ENCODE measurements around the gene ANTKMT. TPM values are rescaled to one million over a fixed set of nuclear protein-coding genes. Genes with fewer than 3 reads are reported as not detected.

Gene ANTKMT
- total and polyA plus RNA-seq, 2 of the 8 experiments (the other 6 are each of a cell fraction or from before 2014, with no cell fraction given), result 26.5 to 26.6 TPM

- TF ChIP-seq USF2 (IDR thresholded peaks at IDR 0.05; ENCODE audit: low read length) (0 out of 2 replicates have a peak, but pooled peaks have one; percentile 1), KDM5A (IDR thresholded peaks at IDR 0.05; ENCODE audit: low read length) (0 out of 2 replicates have a peak, but pooled peaks have one; percentile 38), SIN3A (conservative IDR thresholded peaks at IDR 0.05 in 1 of 2, IDR thresholded peaks at IDR 0.05 in 1 of 2; ENCODE audit: low read depth in 1 of 2, low read length in 2 of 2) (0 out of 4 replicates have a peak, but pooled peaks of 1 of the 2 experiments have one; percentile 19), SIRT6 (IDR thresholded peaks at IDR 0.05; ENCODE audit: low read length) (no peak), BACH1 (IDR thresholded peaks at IDR 0.05; ENCODE audit: low read length) (0 out of 2 replicates have a peak, but pooled peaks have one; percentile 19), CBX8 (IDR thresholded peaks at IDR 0.05; ENCODE audit: borderline replicate concordance, low read depth, low read length) (no peak)
- Histone ChIP-seq H3K9me3 (ENCODE audit: insufficient read depth in 2 of 2, low read depth in 1 of 2, low read length in 1 of 2) (no peaks in the 10 kb centered on the region), H4K8ac (ENCODE audit: extremely low read depth, insufficient read depth, low read length) (peak overlapping the region; percentile 80), H3K27me3 (replicated peaks in 1 of 4; ENCODE audit: control insufficient read depth in 3 of 4, extremely low read depth in 1 of 4, insufficient read depth in 3 of 4, low read length in 3 of 4) (no peaks in the 10 kb centered on the region; a peak in 1 of 7 replicates), H3K4me3 (ENCODE audit: extremely low read depth in 1 of 4, insufficient read depth in 2 of 4, low read depth in 3 of 4, low read length in 4 of 4) (peak overlapping the region; percentile 62 to 81 (median 74)), H2BK5ac (ENCODE audit: low read depth, low read length) (peak overlapping the region; percentile 87; the same call in 1 of the 2 replicates), H2AFZ (ENCODE audit: low read length) (no peak overlapping the region), H2AK5ac (ENCODE audit: low read depth, low read length) (no peak overlapping the region), H2BK12ac (ENCODE audit: low read depth, low read length) (peak overlapping the region; percentile 80; the same call in 1 of the 2 replicates), H3K79me1 (ENCODE audit: low read depth, low read length) (peaks cover 6% of the 10 kb centered on the region; the same call in 1 of the 2 replicates), H4K5ac (ENCODE audit: insufficient read length, low read depth, low read length) (peak overlapping the region; percentile 60), H2BK15ac (ENCODE audit: low read length) (no peak overlapping the region), H3K4me1 (replicated peaks in 1 of 4; ENCODE audit: control insufficient read depth in 3 of 4, insufficient read depth in 4 of 4, low read length in 3 of 4) (peaks cover 0 to 17% (median 12%) of the 10 kb centered on the region in 4 experiments; a peak in 5 of 7 replicates), H3K4ac (replicated peaks; ENCODE audit: insufficient read length, low read depth, low read length) (peak overlapping the region; percentile 91), H3K23me2 (ENCODE audit: low read depth, low read length) (peaks cover 13% of the 10 kb centered on the region; the same call in 1 of the 2 replicates), H3K79me2 (ENCODE audit: control insufficient read depth in 1 of 2, insufficient read depth in 2 of 2, low read length in 2 of 2) (peaks cover 0 to 12% of the 10 kb centered on the region in 2 experiments; a peak in 1 of 4 replicates), H3K23ac (ENCODE audit: insufficient read length) (no peak overlapping the region), H3K4me2 (ENCODE audit: insufficient read depth in 1 of 2, low read depth in 2 of 2, low read length in 2 of 2) (peak overlapping the region; percentile 63 to 95), H2BK120ac (replicated peaks; ENCODE audit: low read depth, low read length) (no peak overlapping the region), H3K36me3 (ENCODE audit: control insufficient read depth in 2 of 4, insufficient read depth in 4 of 4, low read length in 3 of 4) (peaks cover 4 to 28% (median 15%) of the 10 kb centered on the region in 4 experiments; a peak in 7 of 8 replicates), H3K27ac (ENCODE audit: low read depth, low read length) (peak overlapping the region; percentile 73), H4K20me1 (replicated peaks in 1 of 2; ENCODE audit: control insufficient read depth in 1 of 2, insufficient read depth in 2 of 2, low read length in 2 of 2) (peaks cover 4 to 35% of the 10 kb centered on the region in 2 experiments), H3K14ac (ENCODE audit: insufficient read length) (no peak overlapping the region), H3K9ac (replicated peaks in 1 of 4; ENCODE audit: extremely low read depth in 1 of 4, low read depth in 3 of 4, low read length in 3 of 4) (peak overlapping the region; percentile 62 to 94 (median 76)), H2BK20ac (ENCODE audit: low read length) (no peak overlapping the region), H4K91ac (replicated peaks; ENCODE audit: insufficient read length, low read length) (peak overlapping the region; percentile 98), H3K56ac (replicated peaks; ENCODE audit: insufficient read length, low read depth, low read length) (peak overlapping the region; percentile 16), H3K18ac (ENCODE audit: extremely low read depth, low read length) (peak overlapping the region; percentile 78)
- 24% methylated on average over 46 of the region's 57 CpGs; no CpG with 5 or more reads in 1 of the 2 experiments for WGBS, 2 experiments (ENCODE audit: extremely low coverage in 1 of 2, insufficient coverage in 1 of 2, insufficient read length in 1 of 2, insufficient replicate concordance in 2 of 2, low coverage in 1 of 2, low lambda C conversion rate in 2 of 2, missing lambda C conversion rate in 1 of 2)
- DNase-seq (ENCODE audit: low read depth in 1 of 2, low spot score in 2 of 2) (peak in 1 of 2 experiments; percentile 60), FAIRE-seq (no peak)
- POLR2A ChIA-PET (ENCODE audit: partially characterized antibody), result interaction anchor here (0.8 to 13.3 kb wide), 14 partner anchors 8 to 53 kb away, joined by 3 to 214 read pairs (median 5); partner anchors contain the start of genes ANTKMT, HAGHL, RHBDL1 and RHOT2
- CTCF ChIA-PET (ENCODE audit: partially characterized antibody), result interaction anchor here (1.2 kb wide), 2 partner anchors 16 to 35 kb away, joined by 4 to 5 read pairs; partner anchors contain the start of gene RHOT2
Measured at GRCh38 chr16:683396-684070, 37.4 kb upstream of the ANTKMT start.
